GM19351 (cell line): ENCODE measurements around the gene CSNK2B.
A peak's percentile ranks its signal among the peaks of the same experiment; 100 is the strongest.
"Not testable (repeated sequence)": the region's sequence is repeated elsewhere in the genome, so short reads cannot be mapped to it uniquely, and the experiment has no call there.

Experiments
- ATAC-seq: cut with Tn5 transposase; IDR thresholded peaks from one replicate; pipeline ENCODE4 v1.9.1; 2021; ENCODE audit warnings: mild to moderate bottlenecking, moderate library complexity; ENCODE audit not compliant: unreplicated experiment

CSNK2B gene

DNA sequence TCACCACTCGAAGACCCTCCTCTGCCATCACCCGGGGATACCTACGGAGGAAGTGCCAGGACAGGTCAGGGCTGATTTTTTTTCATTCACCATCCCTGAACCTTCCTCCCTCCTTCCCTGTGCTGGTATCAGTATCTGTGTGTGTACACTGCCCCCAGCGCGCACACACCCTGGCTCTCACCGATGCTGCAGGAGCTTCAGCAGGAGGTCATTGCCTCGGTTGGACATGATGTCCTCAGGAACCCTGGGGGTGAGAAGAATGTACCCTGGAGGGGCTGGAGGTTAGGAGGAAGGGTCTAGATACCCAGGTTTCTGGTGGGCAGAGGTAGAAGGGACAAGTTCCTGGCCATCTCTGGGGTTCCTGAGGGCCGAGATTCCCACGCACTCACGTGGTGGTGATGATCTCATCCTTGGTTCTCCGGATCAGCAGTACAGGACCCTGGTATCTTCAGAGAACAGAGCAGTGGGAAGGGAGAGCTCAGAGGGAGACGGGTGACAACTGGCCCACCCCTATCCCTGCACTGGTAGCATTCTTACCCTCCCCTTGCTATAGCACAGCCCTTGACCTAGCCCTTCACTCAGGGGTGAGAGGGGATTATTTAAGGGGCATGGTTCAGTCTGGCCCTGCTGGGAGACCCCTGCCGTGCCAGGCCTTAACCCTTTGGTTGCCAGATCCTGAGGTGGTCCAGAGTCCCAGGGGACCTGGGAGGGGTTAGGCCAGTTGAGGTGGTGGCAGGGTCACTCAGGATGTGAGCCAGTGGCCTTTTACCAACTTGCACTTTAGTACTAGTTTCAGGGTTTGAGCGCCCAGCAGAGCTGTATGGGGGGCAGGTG is 22.2 kb downstream of the CSNK2B start:
- no peak for ATAC-seq

DNA sequence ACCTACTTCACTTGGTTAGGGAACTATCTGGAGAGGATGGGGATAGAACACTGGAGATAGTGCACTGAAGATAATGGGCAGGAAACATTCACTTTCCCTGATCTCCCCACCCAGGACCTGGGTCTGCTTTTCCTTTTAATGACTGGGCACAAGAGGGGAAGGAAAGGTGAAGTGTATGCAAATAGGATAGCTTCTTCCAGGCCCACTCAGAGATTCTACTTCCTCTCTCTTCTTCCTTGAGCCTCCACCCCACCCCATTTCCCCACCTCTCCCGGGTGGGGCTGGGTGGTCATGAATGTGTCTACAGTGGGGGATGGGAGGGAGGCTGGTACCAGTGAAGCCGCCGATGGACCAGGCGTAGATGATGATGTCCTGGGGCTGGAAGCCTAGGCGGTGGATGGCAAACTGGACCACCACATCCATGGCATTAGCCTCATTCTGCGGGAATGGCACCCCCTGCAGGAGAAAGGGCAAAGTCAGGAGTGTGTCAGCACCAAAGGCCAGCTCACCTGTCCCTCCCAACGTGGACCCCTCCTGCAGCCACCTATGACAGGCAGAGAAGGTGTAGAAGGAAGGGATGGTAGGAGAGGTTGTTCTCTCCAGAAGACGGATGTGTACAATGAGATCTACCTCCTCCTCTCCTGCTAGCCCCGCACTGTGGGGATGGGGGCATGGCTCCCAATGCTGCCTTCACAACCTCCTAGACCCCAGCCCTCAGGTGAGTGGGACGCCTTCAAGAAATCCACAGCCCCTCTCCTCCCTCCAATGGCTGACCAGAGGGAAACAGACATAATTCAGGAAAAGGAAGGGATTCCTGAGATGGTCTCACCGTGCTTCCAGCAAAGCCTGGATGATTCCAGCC is 23.6 kb downstream of the CSNK2B start:
- ATAC-seq = no peak

DNA sequence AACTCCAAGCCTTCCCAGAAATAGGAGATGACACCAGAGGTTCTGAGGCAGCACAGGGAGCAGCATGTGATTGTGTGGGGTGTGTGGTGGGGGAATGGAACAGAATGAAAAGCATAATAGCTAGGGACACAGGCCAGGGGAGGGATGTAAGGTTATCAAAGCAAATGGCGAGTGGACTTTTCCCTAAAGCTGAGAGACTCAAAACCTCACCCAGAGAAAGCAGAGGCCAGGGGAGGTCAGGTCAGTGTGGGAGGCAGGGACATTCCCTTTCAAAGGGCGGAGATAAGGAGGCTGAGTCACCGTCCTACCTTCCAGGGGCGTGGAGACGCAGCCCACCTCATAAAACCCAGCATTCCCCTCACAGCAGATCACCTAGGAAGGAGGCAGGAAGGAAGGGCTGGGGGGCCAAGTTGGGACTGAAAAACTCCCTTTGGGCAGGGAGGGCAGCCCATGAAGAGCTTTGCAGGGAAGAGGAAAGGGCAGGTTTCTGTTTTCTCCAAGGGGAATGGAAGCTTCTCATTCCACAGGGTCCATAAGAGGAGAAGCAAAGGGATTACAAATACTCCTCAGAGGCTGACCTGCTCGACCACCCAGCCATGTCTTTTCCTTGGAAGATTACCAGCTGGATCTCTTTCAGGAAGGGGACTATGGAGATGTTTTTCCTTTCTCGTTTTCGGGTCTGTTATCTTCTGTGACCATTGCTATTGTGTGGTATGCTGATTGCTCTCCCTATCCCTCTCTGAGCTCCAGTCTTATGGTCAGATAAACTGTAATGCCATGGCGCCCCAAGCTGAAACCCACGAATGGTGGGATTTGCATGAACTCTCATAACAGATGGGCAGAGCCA is 24.6 kb downstream of the CSNK2B start:
- no peak for ATAC-seq

DNA sequence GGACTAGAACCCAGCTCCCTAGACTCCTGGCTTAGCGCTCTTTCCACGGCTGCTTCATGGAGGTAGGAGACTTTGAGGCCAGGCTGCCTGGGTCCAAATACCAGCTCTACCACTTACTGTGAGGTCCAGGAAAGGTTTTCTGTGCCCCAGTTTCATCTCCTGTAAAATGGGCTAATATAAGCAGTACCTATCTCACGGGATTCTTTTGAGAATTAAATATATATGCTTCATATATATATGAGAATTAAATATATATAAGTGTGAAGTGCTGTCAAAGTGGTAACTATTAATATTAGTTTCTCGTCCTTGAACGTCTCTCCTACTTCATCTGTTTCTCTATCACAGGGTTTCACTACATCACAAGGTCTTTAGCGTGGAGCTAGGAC is 25.2 kb downstream of the CSNK2B start:
- no peak for ATAC-seq

DNA sequence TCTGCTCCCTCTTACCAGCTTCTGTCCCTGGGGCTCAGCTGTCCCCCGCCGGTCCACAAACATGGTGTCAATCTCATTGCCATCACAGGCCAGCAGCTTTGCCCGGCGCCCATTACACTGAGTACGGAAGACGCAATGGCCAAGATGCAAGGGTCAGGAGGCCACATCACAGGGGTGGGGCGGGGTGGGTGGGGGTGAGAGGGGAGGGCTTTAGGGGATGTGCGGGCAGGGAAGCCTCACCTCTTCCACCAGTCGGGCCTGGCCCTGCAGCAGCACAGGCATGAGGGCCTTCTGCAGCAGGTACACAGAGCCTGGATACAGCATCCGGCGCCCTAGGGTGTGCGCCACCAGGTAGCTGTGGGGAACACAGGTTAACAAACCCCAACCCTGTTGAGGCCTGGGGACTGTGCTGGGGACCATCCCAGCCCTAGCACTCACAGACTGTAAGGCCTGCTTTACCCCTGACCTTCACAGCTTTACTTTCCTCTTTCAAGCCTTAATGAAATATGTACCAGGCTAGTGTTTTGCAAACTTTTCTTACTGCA is 25.8 kb downstream of the CSNK2B start:
- ATAC-seq = no peak

DNA sequence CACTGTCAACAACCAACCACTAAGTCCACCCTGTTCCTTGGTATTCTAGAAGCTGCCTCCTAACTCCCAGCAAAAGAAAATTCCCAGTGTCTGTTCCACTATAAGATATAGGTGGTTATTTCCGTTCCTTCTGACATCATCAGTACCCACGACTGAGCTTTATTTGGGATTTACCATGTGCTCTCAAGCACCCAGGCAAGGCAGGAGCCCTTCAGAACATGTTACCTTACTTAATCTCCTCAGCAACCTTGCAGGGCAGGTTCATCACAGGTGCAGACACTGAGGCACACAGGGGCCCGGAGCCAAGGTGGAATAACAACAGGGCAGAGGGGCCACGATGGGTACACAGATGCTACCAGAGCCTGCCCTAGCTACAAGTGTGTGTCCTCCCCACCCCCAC is 26.5 kb downstream of the CSNK2B start:
- ATAC-seq = no peak

DNA sequence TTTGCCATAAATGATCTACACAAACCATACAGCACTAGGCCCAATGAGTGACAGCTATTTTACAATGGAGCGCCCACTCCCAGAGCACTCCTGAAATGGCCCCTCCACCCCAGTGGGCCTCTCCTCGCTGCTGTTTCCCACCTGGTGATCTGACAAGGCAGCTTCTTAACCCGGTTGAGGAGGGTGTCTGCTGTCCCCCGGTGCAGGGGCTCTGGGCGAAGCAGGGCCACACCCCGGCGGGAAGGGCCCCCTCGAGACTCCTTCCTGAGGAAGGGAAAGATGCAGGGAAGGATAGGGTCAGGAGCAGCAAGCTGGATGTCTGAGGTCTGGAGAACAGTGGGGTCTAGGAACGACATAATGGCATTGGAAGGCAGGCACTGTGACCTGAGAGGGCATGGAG is 27.0 kb downstream of the CSNK2B start:
- ATAC-seq = no peak

DNA sequence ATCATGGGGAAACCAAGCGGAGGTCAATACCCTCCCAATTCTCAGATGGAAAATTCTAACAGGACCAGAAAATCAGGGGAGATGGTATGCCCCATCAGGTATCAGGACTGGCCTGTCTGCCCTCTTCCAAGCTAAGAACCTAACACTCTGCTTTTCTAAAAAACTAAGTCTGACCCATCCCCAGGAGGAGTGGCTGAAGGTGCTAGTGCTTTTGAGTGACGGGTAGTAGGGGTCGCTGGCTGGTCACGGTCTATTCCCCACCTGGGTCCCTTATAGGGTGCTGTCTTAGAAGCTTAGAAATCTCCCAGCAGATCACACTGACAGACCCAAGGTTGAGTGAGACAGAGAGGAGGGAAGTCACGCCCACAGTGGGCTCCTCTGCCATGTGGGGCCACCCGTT is 27.7 kb downstream of the CSNK2B start:
- ATAC-seq = no peak

DNA sequence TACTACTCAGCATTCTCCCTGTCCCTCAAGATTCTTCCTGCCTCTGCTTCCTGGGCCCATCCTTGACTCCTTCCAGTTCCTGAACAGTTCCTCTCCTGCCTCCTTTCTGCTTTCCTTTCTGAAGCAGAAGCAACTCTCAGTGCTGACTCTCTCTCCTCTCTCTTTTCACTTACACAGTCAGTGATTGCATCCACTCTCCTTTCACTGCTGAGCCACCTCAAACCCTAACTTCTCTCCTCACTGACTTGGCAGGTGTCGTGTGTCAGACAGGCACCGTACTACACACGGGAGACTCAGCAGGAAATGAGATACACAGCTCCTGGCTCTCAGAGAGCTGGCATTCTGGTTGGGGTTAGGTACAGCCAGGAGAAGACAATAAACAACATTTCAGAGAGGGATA is 31.7 kb downstream of the CSNK2B start:
- ATAC-seq = no peak

DNA sequence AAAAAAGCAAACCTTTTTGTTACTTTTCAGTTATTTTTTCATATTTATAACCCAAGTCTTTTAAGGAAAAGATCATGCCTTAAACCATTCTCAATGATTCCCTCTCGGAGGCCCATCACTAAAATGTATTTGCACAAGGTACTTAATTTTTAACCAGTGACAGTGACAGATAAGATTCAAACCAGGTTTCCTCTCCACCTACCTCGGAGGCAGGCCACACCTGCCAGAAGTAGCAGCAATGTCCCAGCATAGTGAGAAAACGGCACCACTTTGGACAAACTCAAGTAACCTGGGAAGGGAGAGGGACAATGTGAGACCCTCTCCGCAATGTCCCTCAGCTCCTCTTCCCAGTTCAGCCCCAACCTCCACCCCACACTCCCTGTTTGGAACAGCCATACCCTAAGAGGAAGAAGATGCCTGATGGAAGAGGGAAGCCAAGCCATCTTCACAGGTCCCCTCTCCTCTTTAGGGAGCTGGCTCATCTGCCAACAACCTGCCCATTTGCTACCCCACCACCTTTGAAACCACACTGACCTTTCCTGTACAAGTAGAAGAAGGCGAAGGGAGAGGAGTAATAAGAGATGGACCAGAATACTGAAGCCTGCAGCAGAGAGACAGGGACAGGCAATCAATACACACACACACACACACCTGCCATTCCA is 35.0 kb downstream of the CSNK2B start:
- no peak for ATAC-seq

DNA sequence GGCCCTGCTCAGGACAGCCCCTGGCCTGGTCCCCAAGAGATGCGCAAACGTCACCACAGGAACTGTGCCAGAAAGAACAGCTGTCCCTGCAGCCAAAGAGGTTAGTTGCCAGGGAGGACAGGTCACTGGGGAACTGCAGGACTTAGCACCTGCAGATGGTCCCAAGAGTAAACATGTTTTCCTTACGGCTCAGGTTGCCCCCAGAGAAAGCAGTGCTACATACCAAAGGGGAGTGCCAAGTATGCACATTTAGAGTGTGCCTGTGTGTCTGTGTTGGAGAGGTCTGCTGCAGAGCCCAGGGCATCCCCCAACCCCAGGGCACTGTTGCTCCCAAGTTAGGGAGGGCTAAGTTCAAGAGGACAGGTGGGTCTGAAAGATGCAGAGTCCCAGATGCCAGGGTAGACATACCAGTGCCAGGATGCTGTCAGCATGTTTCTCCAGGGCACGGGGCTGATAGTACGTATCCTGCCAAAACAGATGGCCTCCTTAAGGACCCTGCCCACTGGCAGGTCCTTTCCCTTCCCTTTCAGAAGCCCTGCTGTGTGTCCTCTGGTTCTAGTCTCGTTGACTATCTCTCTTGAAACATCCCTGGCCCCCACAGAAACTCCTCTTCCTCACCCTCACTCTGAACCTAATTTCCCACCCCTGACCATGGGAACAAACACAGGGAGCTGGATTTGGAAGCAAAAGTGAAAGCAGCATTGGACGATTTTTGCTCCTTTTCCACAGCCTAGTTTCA is 36.0 kb downstream of the CSNK2B start:
- ATAC-seq = no peak

DNA sequence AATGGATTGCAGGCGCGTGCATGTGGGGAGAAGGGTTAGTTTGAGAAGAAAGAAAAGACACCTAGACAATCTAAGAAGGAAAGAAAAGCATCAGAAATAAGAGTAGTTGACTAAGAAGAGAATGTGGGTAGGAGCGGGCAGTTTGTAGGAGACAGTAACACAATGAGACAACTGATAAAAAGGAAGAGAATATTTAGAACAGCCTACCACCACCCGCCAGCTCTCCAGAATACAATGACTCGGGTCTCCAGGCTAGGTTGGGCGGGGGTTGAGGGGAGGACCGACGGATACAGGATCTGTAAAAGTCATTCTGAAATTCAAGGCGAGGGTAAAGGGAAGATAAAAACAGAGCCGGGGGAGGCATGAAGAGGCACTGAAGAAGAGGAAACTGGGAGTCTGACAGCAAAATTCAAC is 36.5 kb downstream of the CSNK2B start:
- no peak for ATAC-seq

DNA sequence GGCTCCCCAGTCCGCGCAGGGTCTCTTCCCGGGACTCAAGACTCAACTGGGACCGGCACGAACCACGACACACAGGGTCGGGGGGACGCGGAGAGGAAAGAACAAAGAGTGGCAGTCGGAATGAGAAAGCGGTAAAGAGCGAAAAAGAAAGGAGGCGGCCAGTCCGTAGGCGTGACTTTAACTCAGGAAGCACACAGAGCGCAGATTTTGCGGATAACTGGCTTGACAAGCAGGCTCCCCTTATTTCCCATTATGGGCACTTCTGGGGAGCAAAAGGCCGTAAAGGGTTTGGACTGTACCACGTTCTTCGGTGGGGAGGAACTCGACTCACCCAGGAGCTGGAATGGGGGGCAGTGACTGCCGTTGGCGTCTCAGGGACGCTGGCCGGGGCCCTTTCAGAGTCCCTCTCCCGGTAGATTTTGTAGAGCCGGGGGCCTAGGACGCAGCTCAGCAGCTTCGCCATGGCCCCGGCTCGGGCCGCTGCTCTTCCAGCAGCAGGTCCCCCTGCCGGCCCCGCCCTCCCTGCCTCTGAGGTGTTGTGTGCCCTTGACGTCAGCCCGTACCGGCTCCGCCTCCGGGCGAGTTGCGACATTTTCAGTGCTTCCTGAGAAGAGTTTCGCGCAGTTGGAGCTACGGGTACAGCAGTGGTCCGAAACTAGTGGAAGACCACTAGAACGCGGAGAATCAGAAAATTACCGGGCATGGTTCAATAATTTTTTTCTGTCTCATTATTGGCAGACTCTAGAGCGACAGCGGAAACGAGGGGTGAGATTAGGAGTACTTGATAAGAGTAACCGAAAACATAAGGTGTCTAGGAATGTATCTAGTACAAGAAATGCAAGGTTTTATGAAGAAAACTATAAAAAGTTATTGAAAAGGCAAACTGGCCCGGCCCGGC is 37.2 kb downstream of the CSNK2B start, which contains the start of gene ABHD16A:
ABHD16A (minus strand) TSS at position 506 of the 898 bp plus-strand sequence; CDS start at position 463, 43 bp downstream.
- ATAC-seq = peak; percentile 91

DNA sequence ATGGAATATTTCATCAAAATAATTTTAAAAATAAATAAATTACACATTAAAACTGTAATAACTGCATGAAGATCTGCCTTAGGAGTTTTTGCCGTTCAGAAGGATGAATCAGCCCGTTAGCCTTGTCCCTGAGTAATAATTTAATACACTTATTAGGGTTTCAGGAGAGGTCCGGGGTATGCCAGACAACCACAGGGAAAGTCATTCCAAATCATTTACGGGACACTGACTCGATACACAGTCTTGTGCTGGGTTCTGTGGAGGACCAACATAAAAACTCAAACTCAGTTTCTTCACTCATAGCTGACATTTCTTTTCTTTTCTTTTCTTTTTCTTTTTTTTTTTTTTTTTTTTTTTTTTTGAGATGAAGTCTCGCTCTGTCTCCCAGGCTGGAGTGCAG is 40.1 kb downstream of the CSNK2B start:
- no peak for ATAC-seq

DNA sequence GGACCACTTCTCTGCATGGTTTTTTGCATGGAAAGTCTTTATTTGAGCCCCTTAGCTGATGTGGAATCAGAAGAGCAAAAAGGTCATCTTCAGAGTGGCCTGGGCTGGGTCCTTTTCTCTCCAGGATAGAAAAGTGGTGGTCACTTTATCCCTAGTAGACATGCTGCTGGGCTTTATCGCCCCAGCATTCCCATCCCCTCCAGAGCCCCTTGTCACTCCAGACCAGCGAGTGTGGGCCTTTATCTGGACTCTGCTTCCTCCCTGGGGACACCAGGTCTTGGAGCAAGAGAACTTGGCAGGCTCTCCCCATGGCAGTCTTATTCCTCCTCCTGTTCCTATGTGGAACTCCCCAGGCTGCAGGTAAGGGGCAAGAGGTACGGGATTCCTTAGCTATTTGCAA is 40.7 kb downstream of the CSNK2B start, which contains the start of gene LY6G6F:
LY6G6F (plus strand) TSS at position 268 of the 400 bp plus-strand sequence; CDS start at position 309, 41 bp downstream.
- no peak for ATAC-seq

DNA sequence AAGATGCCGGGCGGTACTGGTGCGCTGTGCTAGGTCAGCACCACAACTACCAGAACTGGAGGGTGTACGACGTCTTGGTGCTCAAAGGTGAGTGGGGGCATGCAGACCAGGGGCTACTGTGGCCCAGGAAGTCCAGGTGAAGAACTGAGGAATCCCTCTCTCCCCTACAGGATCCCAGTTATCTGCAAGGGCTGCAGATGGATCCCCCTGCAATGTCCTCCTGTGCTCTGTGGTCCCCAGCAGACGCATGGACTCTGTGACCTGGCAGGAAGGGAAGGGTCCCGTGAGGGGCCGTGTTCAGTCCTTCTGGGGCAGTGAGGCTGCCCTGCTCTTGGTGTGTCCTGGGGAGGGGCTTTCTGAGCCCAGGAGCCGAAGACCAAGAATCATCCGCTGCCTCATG is 41.8 kb downstream of the CSNK2B start:
- no peak for ATAC-seq

DNA sequence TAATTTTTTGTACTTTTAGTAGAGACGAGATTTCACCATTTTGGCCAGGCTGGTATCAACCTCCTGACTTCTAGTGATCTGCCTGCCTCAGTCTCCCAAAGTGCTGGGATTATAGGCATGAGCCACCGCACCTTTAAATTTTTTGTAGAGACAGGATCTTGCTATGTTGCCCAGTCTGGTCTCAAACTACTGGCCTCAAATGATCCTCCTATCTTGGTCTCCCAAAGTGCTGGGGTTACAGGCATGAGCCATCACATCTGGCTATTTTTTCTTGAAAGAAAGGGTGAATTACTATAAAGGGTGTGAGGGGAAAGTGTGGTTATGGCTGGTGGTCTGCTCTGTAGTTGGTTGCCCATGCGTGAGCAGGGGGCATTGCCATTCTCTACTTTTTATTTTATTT is 42.3 kb downstream of the CSNK2B start:
- ATAC-seq = no peak

DNA sequence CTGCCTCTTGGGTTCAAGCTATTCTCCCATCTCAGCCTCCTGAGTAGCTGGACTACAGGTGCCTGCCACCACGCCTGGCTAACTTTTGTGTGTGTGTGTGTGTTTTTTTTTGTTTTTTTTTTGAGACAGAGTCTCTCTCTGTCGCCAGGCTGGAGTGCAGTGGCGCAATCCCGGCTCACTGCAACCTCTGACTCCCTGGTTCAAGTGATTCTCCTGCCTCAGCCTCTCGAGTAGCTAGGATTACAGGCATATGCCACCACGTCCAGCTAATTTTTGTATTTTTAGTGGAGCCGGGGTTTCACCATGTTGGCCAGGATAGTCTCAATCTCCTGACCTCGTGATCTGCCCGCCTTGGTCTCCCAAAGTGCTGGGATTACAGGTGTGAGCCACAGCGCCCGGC is 43.3 kb downstream of the CSNK2B start:
- not testable (repeated sequence) for ATAC-seq
